Fibroblast of skin of scalp (primary cell): ENCODE measurements around the gene ZFAND4.
"Not testable (repeated sequence)": the region's sequence is repeated elsewhere in the genome, so short reads cannot be mapped to it uniquely, and the experiment has no call there.

Experiments
- DNase-seq: peaks from one replicate; pipeline ENCODE4 v3.0.0-alpha.2; 2013

Gene ZFAND4

DNA sequence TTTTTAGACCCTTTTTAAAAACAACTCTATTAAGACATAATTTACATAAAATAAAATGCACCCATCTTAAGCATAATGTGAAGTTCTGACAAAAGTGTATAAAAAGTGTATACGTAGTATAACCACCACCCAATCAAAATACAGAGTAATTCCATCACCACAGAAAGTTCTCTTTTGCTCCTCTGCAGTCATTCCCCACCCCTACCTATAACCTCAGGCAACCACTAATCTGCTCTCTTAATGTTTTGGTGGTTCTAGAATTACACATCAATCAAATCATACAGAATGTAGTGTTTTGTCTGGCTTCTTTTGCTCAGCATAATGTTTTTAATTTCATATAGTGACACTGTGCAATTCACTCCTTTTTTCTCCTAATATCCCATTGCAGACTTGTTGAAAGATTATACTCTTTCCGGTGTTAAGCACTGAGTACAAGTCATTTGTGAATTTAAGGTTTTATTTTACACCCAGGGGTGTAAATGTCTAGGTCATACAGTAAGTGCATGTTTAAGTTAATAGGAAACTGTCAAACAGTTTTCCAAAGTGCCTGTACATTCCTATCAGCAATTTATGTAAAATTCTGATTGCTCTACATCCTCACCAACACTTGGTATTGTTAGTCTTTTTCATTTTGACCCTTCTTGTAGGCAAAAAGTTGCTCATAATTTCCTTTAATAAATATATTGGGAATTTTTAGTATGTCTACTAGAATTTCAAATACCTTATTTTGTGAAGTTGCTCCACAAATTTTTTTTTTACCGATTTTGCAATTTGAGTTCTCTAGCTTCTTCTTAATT lies 86.3 kb downstream of the ZFAND4 start:
- DNase-seq: no peak

GRCh38 chr10:45585131-45585530 lies 87.4 kb downstream of the ZFAND4 start:
- no peak for DNase-seq

- no peak for DNase-seq
Measured at GRCh38 chr10:45582386-45582781, 90.2 kb downstream of the ZFAND4 start.

DNA sequence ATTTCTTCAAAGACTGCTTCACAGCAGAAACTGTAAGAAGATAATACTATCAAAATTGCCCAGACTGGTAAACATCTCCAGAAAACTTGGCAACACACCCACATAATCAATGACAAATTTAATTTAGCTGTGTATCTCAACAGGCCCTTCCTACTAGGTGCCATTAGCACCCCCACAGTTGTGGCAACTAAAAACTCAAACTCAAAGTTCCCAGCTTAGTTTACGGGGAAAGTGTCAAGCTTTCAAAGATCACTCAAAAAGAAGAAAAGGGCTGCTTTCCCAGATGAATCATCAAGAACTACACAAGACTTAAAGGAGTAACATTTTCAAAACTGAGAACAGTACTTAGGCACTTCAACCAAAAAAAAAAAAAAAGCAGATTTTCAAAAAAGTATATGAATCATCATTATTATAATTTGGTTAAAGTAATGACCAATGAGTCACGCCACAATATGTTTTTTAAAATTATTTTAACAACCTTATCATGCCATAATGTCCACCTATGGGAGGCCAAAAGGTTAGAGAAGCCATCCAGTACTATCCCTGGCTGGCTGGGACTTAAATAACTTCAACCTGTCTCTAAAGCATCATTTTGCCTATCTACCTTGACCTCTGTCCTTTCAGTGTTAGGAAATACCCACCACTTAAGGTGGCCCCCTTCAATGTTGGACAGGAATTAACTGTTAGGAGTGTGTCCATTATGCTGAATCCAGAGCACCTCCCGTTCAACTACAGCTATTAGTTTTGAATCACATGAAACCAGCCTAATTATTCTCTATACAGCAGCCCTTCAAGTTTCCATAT lies 90.8 kb downstream of the ZFAND4 start:
- no peak for DNase-seq

- no peak for DNase-seq
Measured at GRCh38 chr10:45581216-45581549, 91.4 kb downstream of the ZFAND4 start.

DNA sequence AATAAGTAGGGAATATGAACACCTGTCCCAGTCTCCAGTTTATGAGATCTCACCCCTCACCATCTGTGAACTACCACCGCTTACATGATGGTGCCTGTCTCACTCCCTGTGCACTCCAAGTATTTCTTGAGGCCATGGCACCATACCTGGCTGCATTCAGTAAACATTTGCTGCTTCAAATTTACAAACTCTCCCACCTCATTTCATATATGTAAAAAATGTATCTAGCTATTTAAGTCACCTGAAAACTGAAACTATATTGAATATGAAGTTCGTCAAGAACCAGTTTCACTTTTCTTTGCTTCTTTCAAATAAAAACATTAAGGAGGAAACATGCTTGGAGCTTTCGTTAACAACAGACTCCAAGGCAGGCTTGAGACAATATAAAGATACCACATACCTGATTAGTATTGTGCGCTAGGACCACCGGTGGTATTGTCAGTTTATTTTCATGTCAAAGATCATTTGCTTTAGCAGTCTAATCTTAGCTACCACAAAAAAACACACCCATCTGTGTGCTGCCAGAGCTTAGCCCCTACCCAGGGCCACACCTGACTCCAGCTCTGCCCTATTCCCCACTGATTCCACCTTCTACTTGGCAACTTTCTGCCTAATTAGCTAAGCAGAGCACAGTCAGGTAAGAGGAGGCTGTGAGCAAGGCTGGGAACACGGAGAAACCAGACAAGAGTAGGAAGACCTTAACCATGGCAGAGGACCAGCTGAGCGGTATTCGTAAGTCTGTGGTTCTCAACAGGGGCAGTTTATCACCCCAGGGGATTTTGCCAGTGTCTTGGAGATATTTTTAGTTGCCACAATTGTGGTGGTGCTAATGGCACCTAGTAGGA lies 92.0 kb downstream of the ZFAND4 start:
- no peak for DNase-seq

GRCh38 chr10:45578384-45578971 lies 94.1 kb downstream of the ZFAND4 start:
- no peak for DNase-seq

- no peak for DNase-seq
Measured at GRCh38 chr10:45575966-45576597, 96.5 kb downstream of the ZFAND4 start.

GRCh38 chr10:45575032-45575761 lies 97.4 kb downstream of the ZFAND4 start:
- DNase-seq: not testable (repeated sequence)

DNA sequence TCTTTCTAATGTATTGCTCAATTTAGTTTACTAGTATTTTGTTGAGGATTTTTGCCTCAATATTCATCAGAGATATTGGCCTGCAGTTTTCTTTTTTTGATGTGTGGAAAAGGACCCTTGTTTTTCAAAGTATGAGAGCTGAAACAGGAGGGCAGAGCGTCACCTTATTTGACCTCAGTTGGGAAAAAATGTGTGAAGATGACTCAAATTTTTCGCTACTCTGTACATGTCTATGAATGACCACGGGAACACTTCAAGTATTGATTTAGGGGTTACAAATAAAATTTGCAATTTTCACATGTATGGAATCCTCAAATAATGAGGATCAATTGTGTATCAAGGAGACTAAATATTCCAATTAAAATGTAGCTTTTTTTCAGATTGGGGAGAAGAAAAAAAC lies 103.1 kb downstream of the ZFAND4 start:
- no peak for DNase-seq

DNA sequence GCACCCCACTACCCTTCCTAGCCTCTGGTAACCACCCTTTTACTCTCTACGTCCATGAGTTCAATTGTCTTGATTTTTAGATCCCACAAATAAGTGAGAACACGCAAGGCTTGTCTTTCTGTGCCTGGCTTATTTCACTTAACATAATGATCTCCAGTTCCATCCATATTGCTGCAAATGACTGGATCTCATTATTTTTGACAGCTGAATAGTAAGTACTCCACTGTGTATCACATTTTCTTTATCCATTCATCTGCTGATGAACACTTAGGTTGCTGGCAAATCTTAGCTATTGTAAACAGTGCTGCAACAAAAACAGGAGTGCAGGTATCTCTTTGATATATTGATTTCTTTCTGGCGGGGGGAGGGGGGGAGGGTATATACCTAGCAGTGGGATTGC lies 106.2 kb downstream of the ZFAND4 start:
- no peak for DNase-seq
